Large intestine (tissue), 12 donors: ENCODE data around the gene PABPC5. TPM values are rescaled to one million over a fixed set of nuclear protein-coding genes. Genes with fewer than 3 reads are reported as not detected.

Source experiments
- DNase-seq, 2 donors: peaks; one replicate each; pipeline versions ENCODE4 v3.0.0 to v3.0.0-alpha.2; 2013
- H3K27ac ChIP-seq: one replicate; pipeline ENCODE4 v1.5.1; 2013; ENCODE audit warnings: low read length
- H3K27me3 ChIP-seq: 2 replicates; pipeline ENCODE4 v1.6.1; 2013; ENCODE audit warnings: low read length; ENCODE audit not compliant: control insufficient read depth, insufficient read depth
- H3K36me3 ChIP-seq: 2 replicates; pipeline ENCODE4 v1.6.1; 2013; ENCODE audit warnings: low read length; ENCODE audit not compliant: control insufficient read depth, insufficient read depth
- H3K4me1 ChIP-seq: one replicate; pipeline ENCODE4 v1.6.1; 2013; ENCODE audit warnings: low read length; ENCODE audit not compliant: control insufficient read depth, insufficient read depth
- H3K4me3 ChIP-seq: one replicate; pipeline ENCODE4 v1.5.1; 2013; ENCODE audit warnings: low read length
- H3K9me3 ChIP-seq: one replicate; pipeline ENCODE4 v1.6.1; 2013; ENCODE audit warnings: mild to moderate bottlenecking, low read depth, low read length, moderate library complexity; ENCODE audit not compliant: control insufficient read depth
- WGBS: methylation state at CpG from one replicate; pipeline ENCODE4 v1.1.5; 2013; ENCODE audit warnings: low lambda C conversion rate; ENCODE audit not compliant: insufficient coverage; 5-methylcytosine and 5-hydroxymethylcytosine counted together
- long read RNA-seq, 11 donors: transcript quantifications; one replicate each; lab custom pipeline, GENCODE V29; 2026
- polyA plus RNA-seq: library from polyadenylated mRNA; unstranded; fragments of 120-200 nt; gene quantifications from one replicate; pipeline ENCODE4 v1.2.1, GENCODE V29; 2013

Gene PABPC5
- 1.9 TPM for polyA plus RNA-seq
- long read RNA-seq, donor 1, partial matches to known transcripts = 0 of 1 reads
- long read RNA-seq, donor 1, other reads (novel, unspliced or antisense) = 0 of 1 reads
- long read RNA-seq, donor 2, partial matches to known transcripts = 0 of 1 reads
- long read RNA-seq, donor 2, other reads (novel, unspliced or antisense) = 0 of 1 reads
- long read RNA-seq, donor 3 = 0 reads
- long read RNA-seq, donor 4 = 0 reads
- long read RNA-seq, donor 5 = 0 reads
- long read RNA-seq, donor 6, partial matches to known transcripts = 0 of 1 reads
- long read RNA-seq, donor 6, other reads (novel, unspliced or antisense) = 0 of 1 reads
- long read RNA-seq, donor 7, partial matches to known transcripts = 0 of 1 reads
- long read RNA-seq, donor 7, other reads (novel, unspliced or antisense) = 0 of 1 reads
- long read RNA-seq, donor 8 = 0 reads
- long read RNA-seq, donor 9 = 0 reads
- long read RNA-seq, donor 10, partial matches to known transcripts = 0 of 2 reads
- long read RNA-seq, donor 10, other reads (novel, unspliced or antisense) = 0 of 2 reads
- long read RNA-seq, donor 11 = 0 reads

DNA sequence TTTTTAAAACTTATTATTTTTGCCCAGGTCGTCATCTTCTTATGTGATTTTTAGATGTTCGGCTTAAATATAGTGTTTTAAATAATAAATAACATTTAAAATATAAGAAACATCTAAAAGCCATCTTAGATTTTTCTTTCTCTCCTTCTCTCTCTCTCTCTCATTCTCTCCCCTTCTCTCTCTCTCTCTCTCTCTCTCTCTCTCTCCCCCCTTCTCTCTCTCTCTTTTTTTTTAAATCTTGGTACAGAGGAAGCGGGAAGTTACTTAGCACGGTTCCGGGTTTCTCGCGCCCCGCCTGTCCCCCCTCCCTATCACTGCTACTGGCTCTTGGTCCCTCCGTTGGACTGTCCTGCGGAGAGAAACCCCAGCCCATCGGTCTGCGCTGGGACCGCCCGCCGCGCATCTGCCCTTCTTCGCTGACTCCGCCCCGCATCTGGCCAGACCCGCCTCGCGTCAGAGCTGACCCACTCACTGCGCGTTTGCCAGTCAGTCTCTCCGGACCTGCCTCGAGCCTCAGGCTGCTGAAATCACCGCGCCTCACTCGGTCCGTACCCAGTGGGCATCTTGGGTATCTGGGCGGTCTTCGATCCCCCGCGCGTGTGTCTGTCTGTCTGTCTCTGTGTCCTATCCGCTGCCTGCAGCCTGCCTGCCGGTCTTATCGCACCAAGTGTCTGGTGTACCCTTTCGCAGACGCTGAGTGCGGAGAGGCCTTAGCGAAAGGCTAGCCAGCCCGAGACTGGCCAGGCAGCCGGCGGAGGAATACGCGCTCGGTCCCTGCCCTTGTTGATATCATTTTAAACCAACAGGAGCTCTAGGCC, at the start of gene PABPC5:
PABPC5 (plus strand) TSS at position 489 of the 818 bp plus-strand sequence. CDS start 739 bp downstream, outside the sequence.
- Histone ChIP-seq H3K27ac (peak within 1 kb of the TSS; percentile 70), H3K4me1 (no peaks in the 10 kb centered on the region), H3K4me3 (peak within 1 kb of the TSS; percentile 46), H3K9me3 (no peaks in the 10 kb centered on the region), H3K27me3 (no peaks in the 10 kb centered on the region), H3K36me3 (no peaks in the 10 kb centered on the region)
- peak; percentile 35 to 54 for DNase-seq
- no CpG with 5 or more reads among the region's 48 CpGs for WGBS

DNA sequence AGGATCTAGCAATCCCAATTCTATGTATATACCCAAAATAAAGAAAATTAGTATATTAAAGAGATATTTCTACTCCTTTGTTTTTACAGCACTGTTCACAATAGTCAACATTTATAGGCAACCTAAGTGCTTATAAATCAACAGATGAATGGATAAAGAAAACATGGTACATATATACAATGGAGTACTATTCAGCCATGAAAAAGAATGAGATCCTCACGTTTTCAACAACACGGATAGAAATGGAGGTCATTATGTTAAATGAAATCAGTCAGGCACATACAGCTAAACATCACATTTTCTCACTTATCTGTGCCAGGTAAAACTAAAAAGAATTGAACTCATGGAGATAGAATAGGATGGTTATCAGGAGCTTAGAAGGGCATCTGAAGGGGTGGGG, 45.6 kb upstream of the PABPC5 start:
- Histone ChIP-seq H3K9me3 (no peaks in the 10 kb centered on the region), H3K27ac (no peak overlapping the region), H3K36me3 (no peaks in the 10 kb centered on the region), H3K4me3 (no peak overlapping the region), H3K27me3 (no peaks in the 10 kb centered on the region), H3K4me1 (no peaks in the 10 kb centered on the region)
- DNase-seq = no peak
- no CpG with 5 or more reads among the region's 2 CpGs for WGBS

DNA sequence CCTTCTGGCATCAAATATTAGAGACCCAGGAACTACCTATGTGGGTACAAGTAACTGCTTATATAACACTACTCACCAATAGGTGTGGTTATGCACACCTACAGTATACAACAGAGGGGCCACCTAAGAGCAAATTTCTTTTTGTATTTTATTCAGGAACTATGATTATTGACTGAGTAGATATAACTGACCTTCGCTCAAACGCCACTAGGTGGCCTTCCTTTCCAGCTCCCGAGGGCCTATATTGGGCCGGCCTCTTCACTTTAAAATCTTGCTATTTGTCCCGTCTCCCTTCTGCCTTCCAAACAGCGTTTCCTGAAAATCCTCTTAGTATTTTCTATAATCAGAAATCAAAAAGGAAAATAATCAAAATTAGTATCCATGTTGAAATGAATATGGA, 19.9 kb upstream of the PABPC5 start:
- Histone ChIP-seq H3K9me3 (no peaks in the 10 kb centered on the region), H3K4me3 (no peak overlapping the region), H3K27me3 (no peaks in the 10 kb centered on the region), H3K27ac (no peak overlapping the region), H3K36me3 (no peaks in the 10 kb centered on the region), H3K4me1 (no peaks in the 10 kb centered on the region)
- DNase-seq = no peak
- 32% methylated on average over 3 of the region's 6 CpGs for WGBS

DNA sequence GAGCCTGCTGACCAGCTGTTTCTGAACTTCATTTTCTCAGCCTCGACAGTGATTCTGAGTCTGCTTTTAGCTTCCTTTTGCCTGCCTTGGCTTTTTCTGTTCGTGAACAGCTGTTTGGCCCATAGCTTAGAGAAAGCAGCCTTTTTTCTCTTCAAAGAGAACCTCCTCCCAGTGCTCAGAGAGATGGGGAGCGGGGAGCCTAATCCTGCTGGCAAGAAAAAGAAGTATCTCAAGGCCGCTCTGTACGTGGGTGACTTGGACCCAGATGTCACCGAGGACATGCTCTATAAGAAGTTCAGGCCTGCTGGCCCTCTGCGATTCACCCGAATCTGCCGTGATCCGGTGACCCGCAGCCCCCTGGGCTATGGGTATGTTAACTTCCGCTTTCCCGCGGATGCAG, 756 bp downstream of the PABPC5 start:
- no peaks in the 10 kb centered on the region for H3K27me3 ChIP-seq
- no peaks in the 10 kb centered on the region for H3K36me3 ChIP-seq
- WGBS = no CpG with 5 or more reads among the region's 14 CpGs
- peak overlapping the region; percentile 70 for H3K27ac ChIP-seq
- peak overlapping the region; percentile 46 for H3K4me3 ChIP-seq
- H3K9me3 ChIP-seq = no peaks in the 10 kb centered on the region
- DNase-seq = no peak
- no peaks in the 10 kb centered on the region for H3K4me1 ChIP-seq
